NCI-H2196 treated with DMSO at 0.1 percent for 48 hours (cell line): ENCODE results near the gene TMPRSS6.

ENCODE experiments used
- DNase-seq: peaks from one replicate; lab custom pipeline; 2025; ENCODE audit not compliant: unreplicated experiment; lab: John Stamatoyannopoulos, UW

The TMPRSS6 gene

DNA sequence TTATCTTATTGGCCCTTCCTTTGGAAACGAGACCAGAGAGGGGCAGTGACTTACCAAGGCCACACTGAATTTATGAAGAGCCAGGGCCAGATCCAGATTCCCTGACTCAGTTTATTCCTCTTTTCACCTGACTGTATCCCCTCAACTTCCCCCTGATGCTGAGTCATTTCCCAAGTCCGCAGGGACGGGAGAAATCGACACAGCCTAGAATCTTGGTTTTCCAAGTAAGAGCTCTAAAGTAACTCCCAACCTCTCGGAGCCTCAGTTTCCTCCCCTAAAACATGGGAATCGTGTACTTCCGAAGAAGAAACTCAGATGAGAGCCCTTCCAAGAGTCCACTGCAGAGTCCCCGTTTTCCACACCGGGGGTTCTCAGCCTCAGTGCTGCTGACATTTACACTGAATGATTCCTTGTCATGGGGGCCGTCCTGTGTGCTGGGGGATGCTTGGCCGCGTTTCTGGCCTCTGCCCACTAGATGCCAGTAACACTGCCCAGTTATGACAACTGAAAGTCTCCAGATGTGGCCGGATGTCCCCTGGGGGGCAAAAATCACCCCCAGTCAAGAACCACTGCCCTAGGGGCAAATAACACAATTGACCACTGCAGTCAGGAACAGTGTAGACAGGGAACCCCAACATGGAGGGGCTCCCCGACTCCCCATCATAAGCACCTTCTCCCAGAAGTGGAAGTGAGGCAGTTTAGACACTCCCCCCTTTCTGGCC is 78.8 kb downstream of the TMPRSS6 start:
- no peak for DNase-seq

- no peak for DNase-seq
Observed at GRCh38 chr22:37028692-37029674, 80.5 kb downstream of the TMPRSS6 start.

DNA sequence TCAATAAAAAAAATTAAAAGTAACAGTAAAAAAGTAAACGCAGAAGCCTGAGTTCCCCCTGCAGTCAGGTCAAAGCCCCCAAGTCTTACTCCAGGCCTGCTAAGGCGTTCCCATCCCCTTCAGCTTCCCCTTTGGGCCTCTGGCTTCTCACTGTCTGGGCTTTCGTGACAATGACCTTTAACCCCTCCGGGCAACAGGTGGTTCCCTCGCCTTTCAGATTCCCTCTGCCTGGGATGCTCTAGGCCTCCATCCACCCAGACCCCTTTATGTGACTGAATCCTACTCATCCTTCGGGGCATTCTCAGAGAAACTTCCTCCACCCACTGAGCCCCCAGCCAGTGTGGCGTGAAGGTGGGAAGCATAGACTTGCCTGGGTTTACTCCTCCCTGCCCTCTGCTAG is 82.0 kb downstream of the TMPRSS6 start:
- DNase-seq = no peak

DNA sequence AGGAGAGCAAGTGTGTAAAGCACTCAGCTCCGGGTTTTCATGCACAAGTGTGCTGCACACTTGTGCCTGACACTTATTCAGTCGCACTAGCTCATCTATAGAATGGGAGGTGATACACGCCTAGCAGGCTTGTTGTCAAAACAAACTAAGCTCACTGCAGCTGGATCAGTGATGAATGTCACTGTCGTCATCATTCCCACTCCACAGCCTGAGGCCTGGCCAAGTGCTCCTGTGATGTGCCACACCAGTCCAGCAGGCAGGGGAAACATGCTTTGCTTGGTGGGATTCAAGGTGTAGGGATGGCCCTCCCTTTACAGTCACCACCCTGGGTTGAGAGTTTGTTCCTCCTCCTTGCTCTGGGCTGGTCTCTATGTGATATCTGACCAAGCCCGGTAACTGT is 83.2 kb downstream of the TMPRSS6 start:
- no peak for DNase-seq

- DNase-seq = no peak
Observed at GRCh38 chr22:37025500-37026070, 83.9 kb downstream of the TMPRSS6 start.

GRCh38 chr22:37024339-37025157 is 85.0 kb downstream of the TMPRSS6 start:
- no peak for DNase-seq

GRCh38 chr22:37023743-37024338 is 85.7 kb downstream of the TMPRSS6 start:
- no peak for DNase-seq

DNA sequence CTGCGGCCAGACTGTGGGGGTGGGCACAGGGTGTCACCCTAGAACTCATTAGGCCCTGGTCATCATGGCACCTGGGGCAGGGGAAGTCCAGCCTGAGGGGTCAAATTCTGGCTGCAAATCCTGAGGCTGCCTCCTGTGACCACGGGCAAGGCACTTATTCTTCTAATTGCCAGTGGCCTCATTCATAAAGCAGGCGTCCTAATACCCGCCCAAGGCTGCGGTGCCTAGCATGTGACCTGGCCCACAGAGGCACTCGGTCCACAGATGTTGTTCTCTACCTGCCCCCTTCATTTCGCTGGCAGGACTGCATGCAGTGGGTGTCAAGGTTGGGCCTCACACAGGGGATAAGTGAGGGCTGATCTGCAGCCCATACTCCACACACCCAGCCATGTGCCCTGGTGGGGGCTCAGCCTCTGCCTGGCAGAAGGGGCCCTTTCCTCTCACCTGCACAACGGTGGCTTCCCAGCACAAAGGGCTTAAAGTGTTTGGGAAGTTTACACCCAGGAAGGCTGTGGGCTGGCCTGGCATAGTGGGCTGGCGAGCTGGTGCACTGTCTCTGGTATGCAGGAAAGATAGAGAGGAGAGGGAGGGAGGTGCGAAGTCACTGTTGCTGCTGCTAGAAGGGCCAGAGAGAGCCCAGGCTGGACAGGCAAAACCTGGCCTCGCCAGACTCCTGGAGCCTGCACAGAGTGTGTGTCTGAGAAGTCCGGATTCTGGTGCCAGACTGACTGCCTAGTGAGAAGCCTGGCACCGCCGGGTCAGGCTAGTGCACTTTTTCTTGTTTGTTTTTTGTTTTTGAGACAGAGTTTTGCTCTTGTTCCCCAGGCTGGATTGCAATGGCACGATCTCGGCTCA is 86.8 kb downstream of the TMPRSS6 start:
- DNase-seq = no peak

DNA sequence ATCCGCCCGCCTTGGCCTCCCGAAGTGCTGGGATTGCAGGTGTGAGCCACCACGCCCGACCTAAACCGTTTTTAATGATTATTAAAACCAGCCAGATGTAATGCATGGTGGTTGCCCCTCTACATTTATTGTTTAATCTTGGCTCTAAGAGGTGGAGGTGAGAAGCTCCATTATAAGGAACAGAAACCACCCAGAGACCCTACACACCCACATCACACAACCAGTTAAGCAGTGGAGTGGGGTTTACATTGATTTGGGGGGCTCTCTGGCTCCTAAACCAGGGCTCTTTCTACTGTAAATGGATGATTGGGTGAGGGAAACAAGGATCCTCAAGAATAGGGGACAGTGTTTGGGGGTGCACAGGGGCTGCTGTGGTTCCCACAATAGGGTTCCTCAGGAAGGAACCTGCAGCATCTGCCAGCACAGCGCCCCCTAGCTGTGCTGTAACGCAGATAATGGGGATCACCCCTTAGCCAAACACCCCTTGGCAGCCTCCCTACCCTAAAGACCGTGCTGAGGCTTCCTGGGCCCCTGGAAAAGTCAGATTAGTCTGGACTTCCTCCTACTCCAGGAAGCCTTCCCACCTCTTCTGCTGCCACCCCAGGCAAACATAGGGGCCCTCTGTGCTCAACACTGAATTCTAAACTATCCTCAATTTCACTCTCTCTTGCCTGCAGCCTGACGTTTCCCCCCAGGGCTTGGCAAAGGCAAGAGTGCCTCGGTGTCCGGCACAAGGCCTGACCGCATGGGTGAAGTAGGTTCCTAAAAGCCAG is 87.6 kb downstream of the TMPRSS6 start:
- DNase-seq = no peak

- DNase-seq = no peak
Observed at GRCh38 chr22:37021041-37021440, 88.5 kb downstream of the TMPRSS6 start.

DNA sequence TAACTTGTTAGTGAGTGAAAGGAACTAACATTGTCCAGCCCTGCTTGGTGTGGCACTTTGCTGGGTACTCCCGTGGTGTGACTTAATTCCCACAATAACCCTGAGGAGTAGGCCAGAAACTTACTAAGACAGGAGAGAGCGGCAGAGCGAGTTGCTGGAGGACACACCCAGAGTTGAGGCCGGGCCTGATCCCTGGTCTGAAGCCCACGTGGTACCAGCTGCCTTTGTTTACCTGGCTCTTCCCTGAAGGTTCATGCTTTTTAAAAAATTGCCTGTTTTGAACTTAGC is 89.4 kb downstream of the TMPRSS6 start:
- DNase-seq = no peak

- peak; percentile 29 for DNase-seq
Observed at GRCh38 chr22:37019309-37020191, 90.0 kb downstream of the TMPRSS6 start, which contains the start of the genes MPST and TST. Gene MPST (plus strand): TSS chr22:37019742. CDS start chr22:37019837, 95 bp downstream. Gene TST (minus strand): TSS chr22:37019447. CDS start chr22:37018732, 715 bp downstream.

DNA sequence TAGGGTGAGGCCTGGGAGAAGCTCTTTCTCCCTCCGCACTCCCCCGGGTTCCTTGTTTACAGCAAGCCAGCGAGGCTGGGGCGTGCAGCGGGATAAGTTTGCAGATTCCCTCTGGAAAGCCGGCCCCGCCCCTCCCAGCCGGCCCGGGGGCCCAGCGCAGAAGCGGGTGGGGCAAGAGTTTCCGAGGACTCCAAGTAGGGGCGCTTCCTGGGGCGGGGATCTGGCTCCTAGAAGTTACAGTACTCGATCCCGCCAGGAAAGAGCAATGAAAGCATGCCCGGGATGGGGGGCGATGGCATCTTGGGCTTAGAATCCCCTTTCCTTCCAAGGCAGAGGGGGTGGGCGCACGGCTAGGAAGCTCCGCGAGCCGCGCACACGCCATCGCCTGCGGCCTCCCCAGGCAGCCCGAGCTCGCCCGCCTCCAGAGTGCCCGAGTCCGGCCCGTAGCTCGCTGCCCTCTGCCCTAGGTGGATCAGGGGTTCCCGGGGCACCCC is 90.7 kb downstream of the TMPRSS6 start:
- no peak for DNase-seq

- DNase-seq = no peak
Observed at GRCh38 chr22:37018086-37018814, 91.3 kb downstream of the TMPRSS6 start.

- no peak for DNase-seq
Observed at GRCh38 chr22:37017356-37017755, 92.2 kb downstream of the TMPRSS6 start.

DNA sequence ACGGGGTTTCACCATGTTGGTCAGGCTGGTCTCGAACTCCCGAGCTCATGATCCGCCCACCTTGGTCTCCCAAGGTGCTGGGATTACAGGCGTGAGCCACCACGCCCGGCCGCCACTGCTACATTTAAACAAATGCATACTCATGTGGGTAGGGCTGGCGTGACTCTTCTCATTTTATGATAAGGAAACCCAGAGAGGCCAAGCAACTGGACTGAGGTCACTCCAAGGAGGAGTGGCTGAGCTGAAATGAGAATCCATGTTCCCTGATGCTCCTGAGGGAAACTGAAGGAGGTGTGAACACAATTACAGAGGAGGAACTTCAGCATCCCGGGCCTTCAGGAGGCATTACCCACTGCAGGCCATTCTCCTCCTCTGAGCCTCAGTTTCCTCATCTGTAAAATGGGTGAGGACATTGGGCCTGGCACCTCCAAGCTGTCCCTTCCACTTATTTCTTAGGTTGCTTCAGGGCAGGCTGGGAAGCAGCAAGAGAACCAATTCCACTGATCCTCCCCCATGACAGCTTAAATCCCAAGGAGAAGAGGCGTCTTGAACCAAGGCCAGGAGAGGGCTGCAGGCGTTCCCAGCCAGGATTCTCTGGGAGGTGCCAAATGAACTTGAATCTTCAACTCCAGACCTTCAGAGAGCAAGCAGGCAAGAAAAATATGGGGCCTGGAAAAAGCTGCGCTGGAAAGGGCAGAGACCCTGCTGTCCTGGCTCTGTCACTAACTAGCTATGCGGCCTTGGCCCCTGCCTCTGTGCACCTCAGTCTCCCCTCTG is 93.2 kb downstream of the TMPRSS6 start:
- DNase-seq = no peak
